Endothelial cell of umbilical vein (primary cell): ENCODE results near the gene CELF1.

ENCODE experiments used
- CTCF ChIP-seq, 2 donors: IDR thresholded peaks; 1 replicate in 1 of 2; 2 replicates in 1 of 2; pipeline ENCODE4 v1.5.1; 2011; ENCODE audit warnings: low read length in 2 of 2, mild to moderate bottlenecking in 2 of 2, moderate library complexity in 2 of 2, control low read depth in 1 of 2, inconsistent platforms in 1 of 2, low read depth in 1 of 2; ENCODE audit not compliant: insufficient read depth in 1 of 2; ENCODE audit errors: extremely low read depth in 1 of 2
- EZH2 ChIP-seq: IDR thresholded peaks from 2 replicates; pipeline ENCODE4 v1.6.1; 2012; ENCODE audit warnings: borderline replicate concordance, low read depth, mild to moderate bottlenecking, moderate library complexity, low read length, inconsistent platforms; ENCODE audit not compliant: severe bottlenecking

- TF ChIP-seq CTCF (IDR thresholded peaks at IDR 0.05; ENCODE audit: extremely low read depth in 1 of 2, insufficient read depth in 1 of 2, low read depth in 1 of 2, low read length in 2 of 2) (no peak), EZH2 (no peak)
Observed at GRCh38 chr11:47532597-47533213, 20.2 kb downstream of the CELF1 start.
